RWPE2 (cell line): ENCODE results near the gene PLCL2.

Experiments
- ATAC-seq: fragments of 200-7000 bp; cut with Tn5 transposase; 3 replicates; pipeline ENCODE4 v1.9.1; 2021; ENCODE audit warnings: low read depth
- DNase-seq: peaks from one replicate; pipeline ENCODE4 v3.0.0-alpha.2; 2020; ENCODE audit warnings: low spot score
- H3K27ac ChIP-seq: fragments of 450-650 bp; 2 replicates; pipeline ENCODE4 v1.5.1; 2017; ENCODE audit warnings: mild to moderate bottlenecking; ENCODE audit not compliant: poor library complexity, severe bottlenecking
- H3K27me3 ChIP-seq: fragments of 250-450 bp; sonication (Bioruptor Pico); 2 replicates; pipeline ENCODE4 v1.5.1; 2021; ENCODE audit warnings: mild to moderate bottlenecking, moderate library complexity; ENCODE audit not compliant: insufficient read depth, poor library complexity, severe bottlenecking
- H3K36me3 ChIP-seq: fragments of 250-450 bp; sonication (Bioruptor Pico); 2 replicates; pipeline ENCODE4 v1.5.1; 2020; ENCODE audit warnings: low read depth, mild to moderate bottlenecking, moderate library complexity
- H3K4me1 ChIP-seq: fragments of 250-450 bp; sonication (Bioruptor Pico); 2 replicates; pipeline ENCODE4 v1.5.1; 2021; ENCODE audit warnings: mild to moderate bottlenecking, moderate library complexity; ENCODE audit not compliant: insufficient read depth, poor library complexity, severe bottlenecking
- H3K4me3 ChIP-seq: fragments of 250-450 bp; sonication (Bioruptor Pico); 2 replicates; pipeline ENCODE4 v1.5.1; 2021; ENCODE audit warnings: mild to moderate bottlenecking, moderate library complexity; ENCODE audit not compliant: severe bottlenecking
- H3K9me3 ChIP-seq: fragments of 250-450 bp; sonication (Bioruptor Pico); 2 replicates; pipeline ENCODE4 v1.5.1; 2021; ENCODE audit warnings: mild to moderate bottlenecking, moderate library complexity; ENCODE audit not compliant: severe bottlenecking
- TF ChIP-seq, protein P1 (sequence below): fragments of 450-650 bp; IDR thresholded peaks from one replicate; pipeline ENCODE4 v1.5.1; 2017; ENCODE audit warnings: mild to moderate bottlenecking, moderate library complexity; ENCODE audit not compliant: poor library complexity, severe bottlenecking

The PLCL2 gene

DNA sequence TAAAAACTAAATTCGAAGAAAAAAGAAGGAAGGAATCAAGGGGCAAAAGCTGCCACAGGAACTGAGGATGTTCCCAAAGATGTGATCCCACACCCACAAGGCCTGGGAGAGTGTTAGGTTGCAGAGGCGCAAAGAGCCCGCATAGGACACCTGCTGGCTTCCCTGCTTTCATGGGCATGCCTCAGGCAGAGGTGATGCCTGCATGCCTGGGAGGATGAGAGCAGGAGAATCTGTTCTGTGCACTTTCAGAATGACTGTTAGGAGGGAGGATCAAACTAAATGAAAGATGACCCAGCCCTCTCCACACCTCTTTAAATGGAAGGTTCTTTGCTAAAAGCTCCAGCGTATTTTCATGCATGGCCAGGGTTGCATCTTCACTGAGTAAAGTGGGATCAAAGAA lies 162.4 kb downstream of the PLCL2 start:
- Histone ChIP-seq H3K9me3 (no peaks in the 10 kb centered on the region), H3K27ac (no peak overlapping the region), H3K36me3 (no peaks in the 10 kb centered on the region), H3K4me3 (no peak overlapping the region), H3K27me3 (no peaks in the 10 kb centered on the region), H3K4me1 (no peaks in the 10 kb centered on the region)
- TF ChIP-seq, protein P1, sequence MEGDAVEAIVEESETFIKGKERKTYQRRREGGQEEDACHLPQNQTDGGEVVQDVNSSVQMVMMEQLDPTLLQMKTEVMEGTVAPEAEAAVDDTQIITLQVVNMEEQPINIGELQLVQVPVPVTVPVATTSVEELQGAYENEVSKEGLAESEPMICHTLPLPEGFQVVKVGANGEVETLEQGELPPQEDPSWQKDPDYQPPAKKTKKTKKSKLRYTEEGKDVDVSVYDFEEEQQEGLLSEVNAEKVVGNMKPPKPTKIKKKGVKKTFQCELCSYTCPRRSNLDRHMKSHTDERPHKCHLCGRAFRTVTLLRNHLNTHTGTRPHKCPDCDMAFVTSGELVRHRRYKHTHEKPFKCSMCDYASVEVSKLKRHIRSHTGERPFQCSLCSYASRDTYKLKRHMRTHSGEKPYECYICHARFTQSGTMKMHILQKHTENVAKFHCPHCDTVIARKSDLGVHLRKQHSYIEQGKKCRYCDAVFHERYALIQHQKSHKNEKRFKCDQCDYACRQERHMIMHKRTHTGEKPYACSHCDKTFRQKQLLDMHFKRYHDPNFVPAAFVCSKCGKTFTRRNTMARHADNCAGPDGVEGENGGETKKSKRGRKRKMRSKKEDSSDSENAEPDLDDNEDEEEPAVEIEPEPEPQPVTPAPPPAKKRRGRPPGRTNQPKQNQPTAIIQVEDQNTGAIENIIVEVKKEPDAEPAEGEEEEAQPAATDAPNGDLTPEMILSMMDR = no peak
- ATAC-seq = no peak
- DNase-seq = no peak

GRCh38 chr3:17047894-17048293 lies 163.1 kb downstream of the PLCL2 start:
- TF ChIP-seq, protein P1 = no peak
- DNase-seq (no peak), ATAC-seq (no peak)
- Histone ChIP-seq H3K4me1 (no peaks in the 10 kb centered on the region), H3K4me3 (no peak overlapping the region), H3K27ac (no peak overlapping the region), H3K9me3 (no peaks in the 10 kb centered on the region), H3K36me3 (no peaks in the 10 kb centered on the region), H3K27me3 (no peaks in the 10 kb centered on the region)

DNA sequence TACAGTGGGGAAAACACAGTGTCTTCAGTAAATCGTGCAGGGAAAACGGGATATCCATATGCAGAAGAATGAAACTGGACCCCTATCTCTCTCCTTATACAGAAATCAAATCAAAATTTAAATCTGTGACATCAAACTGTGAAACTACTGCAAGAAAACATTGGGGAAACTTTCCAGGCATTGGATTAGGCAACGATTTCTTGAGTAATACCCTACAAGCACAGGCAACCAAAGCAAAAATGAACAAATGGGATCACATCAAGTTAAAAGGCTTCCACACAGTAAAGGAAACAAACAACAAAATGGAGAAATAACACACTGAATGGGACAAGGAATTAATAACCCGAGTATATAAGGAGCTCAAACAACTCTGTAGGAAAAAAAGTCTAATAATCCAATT lies 165.3 kb downstream of the PLCL2 start:
- H3K36me3 ChIP-seq = no peaks in the 10 kb centered on the region
- DNase-seq = no peak
- ATAC-seq = no peak
- no peak overlapping the region for H3K27ac ChIP-seq
- H3K27me3 ChIP-seq = no peaks in the 10 kb centered on the region
- no peaks in the 10 kb centered on the region for H3K9me3 ChIP-seq
- TF ChIP-seq, protein P1 = no peak
- no peak overlapping the region for H3K4me3 ChIP-seq
- no peaks in the 10 kb centered on the region for H3K4me1 ChIP-seq

- no peak for ATAC-seq
- no peaks in the 10 kb centered on the region for H3K9me3 ChIP-seq
- no peak for DNase-seq
- H3K27ac ChIP-seq = no peak overlapping the region
- no peaks in the 10 kb centered on the region for H3K36me3 ChIP-seq
- no peaks in the 10 kb centered on the region for H3K27me3 ChIP-seq
- TF ChIP-seq, protein P1 = no peak
- no peak overlapping the region for H3K4me3 ChIP-seq
- H3K4me1 ChIP-seq = no peaks in the 10 kb centered on the region
Observed at GRCh38 chr3:17050506-17050905, 165.8 kb downstream of the PLCL2 start.

DNA sequence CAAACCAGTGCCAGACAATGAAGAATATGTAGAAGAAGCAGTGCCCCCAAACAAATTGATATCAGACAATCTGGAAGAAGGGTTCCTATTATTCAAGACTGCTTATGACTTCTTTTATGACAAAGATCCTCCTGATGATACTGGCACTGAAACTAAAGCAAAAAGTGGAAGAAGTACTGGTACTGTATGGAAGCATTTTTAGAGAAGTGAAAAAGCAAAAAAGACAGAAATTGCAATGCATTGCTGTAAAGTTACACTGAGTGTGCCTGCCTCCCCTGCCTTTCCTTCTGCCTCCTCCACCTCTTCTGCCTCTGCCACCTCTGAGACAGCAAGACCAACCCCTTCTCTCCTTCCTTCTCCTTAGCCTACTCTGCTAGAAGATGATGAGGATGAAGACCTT lies 167.6 kb downstream of the PLCL2 start:
- ATAC-seq (no peak), DNase-seq (no peak)
- H3K4me1 ChIP-seq = no peaks in the 10 kb centered on the region

More for the DNA sequence above, 167.6 kb downstream of the PLCL2 start:
- Histone ChIP-seq H3K4me3 (no peak overlapping the region), H3K27me3 (no peaks in the 10 kb centered on the region), H3K9me3 (no peaks in the 10 kb centered on the region), H3K36me3 (no peaks in the 10 kb centered on the region), H3K27ac (no peak overlapping the region)
- TF ChIP-seq, protein P1 = no peak
